Right lobe of liver (tissue), 6 donors: ENCODE results near the gene ZNF618. TPM values are rescaled to one million over a fixed set of nuclear protein-coding genes. Genes with fewer than 3 reads are reported as not detected.

Experiments used
- ATAC-seq, 4 donors: fragments of 200-7000 bp; cut with Tn5 transposase; one replicate each; pipeline ENCODE4 v1.9.1; 2020; ENCODE audit warnings: mild to moderate bottlenecking in 4 of 4, moderate library complexity in 4 of 4
- DNase-seq, 3 donors: peaks; one replicate each; pipeline ENCODE4 v3.0.0-alpha.2; 2020
- H3K27ac ChIP-seq, 3 donors: fragments of 200-600 bp; one replicate each; pipeline ENCODE4 v1.8.0; 2022
- H3K27me3 ChIP-seq, 2 donors: fragments of 200-600 bp; one replicate each; pipeline ENCODE4 v1.8.0; 2022
- H3K36me3 ChIP-seq, 4 donors: fragments of 200-600 bp; sonication (generic) in 1 of 4; one replicate each; pipeline versions ENCODE4 v1.5.1 to v1.8.0; 2017 to 2022; ENCODE audit warnings: control low read depth in 1 of 4
- H3K4me1 ChIP-seq, 4 donors: fragments of 200-600 bp; sonication (generic) in 1 of 4; one replicate each; pipeline versions ENCODE4 v1.5.1 to v1.8.0; 2017 to 2022; ENCODE audit warnings: control low read depth in 1 of 4
- H3K4me3 ChIP-seq, 3 donors: fragments of 200-600 bp; one replicate each; pipeline ENCODE4 v1.8.0; 2022
- H3K9me3 ChIP-seq, 4 donors: fragments of 200-600 bp; sonication (generic) in 1 of 4; one replicate each; pipeline versions ENCODE4 v1.5.1 to v1.8.0; 2017 to 2022; ENCODE audit warnings: control low read depth in 1 of 4
- POLR2A ChIP-seq: fragments of 450-650 bp; IDR thresholded peaks from one replicate; pipeline ENCODE4 v1.6.1; 2017; ENCODE audit warnings: antibody characterized with exemption, mild to moderate bottlenecking
- WGBS: methylation state at CpG from one replicate; pipeline ENCODE4 v1.1.6; 2018; ENCODE audit warnings: low coverage, low lambda C conversion rate; ENCODE audit not compliant: insufficient coverage; ENCODE audit errors: missing lambda C conversion rate; 5-methylcytosine and 5-hydroxymethylcytosine counted together
- intact Hi-C, 2 donors: fragments of 100-400 bp; cut with DNase I; formaldehyde crosslinking; loops; one replicate each; pipeline versions ENCODE4 v1.11.2 to v1.14.1; 2022
- total RNA-seq, 6 experiments: library from RNA; depleted of rRNA in 2 of 6; stranded (reverse); fragments of >200 nt in 2 of 6; fragmentation: NEBNext Ultra II Directional in 3 of 6; extraction: Animal tissue kit (Norgen Biotek cat#: 25700) in 3 of 6; gene quantifications; one replicate each; pipeline versions ENCODE4 v1.1.0 to v1.2.4, GENCODE V29; 2016 to 2023
- TF ChIP-seq, protein P1 (sequence below), 4 donors: fragments of 200-600 bp in 3 of 4; fragments of 450-650 bp in 1 of 4; IDR thresholded peaks; one replicate each; pipeline versions ENCODE4 v1.5.1 to v1.8.0; 2016 to 2022; ENCODE audit warnings: antibody characterized with exemption in 4 of 4, mild to moderate bottlenecking in 2 of 4
- donor health status: DM: no; HTN: yes; CAD: no.
- donor health status: DM: no; HTN: no; CAD: no.
- donor health status: DM: no; HTN: no; CAD: no.
- donor health status: DM: no; HTN: yes; CAD: no.
- donor health status: DM: no; HTN: yes; CAD: no.

Gene ZNF618
- total RNA-seq, 6 experiments from 2014 or later: 2.9 to 7.9 (median 6.0) TPM

DNA sequence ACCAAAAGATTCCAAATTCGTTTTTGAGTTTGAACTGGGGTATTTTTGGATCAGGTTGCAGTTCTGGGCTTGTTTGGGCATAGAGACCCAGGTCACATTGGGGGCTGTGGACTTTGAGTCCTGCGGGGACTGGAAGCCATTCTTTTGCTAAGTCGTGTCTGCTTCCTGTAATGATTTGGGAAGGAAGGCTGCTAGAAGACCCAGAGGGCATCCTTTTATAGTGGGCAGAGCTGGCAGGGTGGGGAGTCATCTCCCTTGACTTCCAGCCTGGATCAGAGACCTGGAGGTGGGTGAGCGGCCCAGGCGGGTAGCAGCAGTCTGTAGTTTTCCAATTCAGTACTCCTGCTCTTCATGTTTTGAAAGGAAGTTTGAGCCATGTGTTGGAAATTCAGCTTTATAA lies 11.3 kb downstream of the ZNF618 start:
- 68% methylated on average over 3 of the region's 5 CpGs for WGBS
- H3K27me3 ChIP-seq: no peaks in the 10 kb centered on the region
- intact Hi-C loops: no loop called here
- peak overlapping the region in 1 of 3 donors; percentile 79 for H3K27ac ChIP-seq
- TF ChIP-seq POLR2A: no peak
- TF ChIP-seq, protein P1, sequence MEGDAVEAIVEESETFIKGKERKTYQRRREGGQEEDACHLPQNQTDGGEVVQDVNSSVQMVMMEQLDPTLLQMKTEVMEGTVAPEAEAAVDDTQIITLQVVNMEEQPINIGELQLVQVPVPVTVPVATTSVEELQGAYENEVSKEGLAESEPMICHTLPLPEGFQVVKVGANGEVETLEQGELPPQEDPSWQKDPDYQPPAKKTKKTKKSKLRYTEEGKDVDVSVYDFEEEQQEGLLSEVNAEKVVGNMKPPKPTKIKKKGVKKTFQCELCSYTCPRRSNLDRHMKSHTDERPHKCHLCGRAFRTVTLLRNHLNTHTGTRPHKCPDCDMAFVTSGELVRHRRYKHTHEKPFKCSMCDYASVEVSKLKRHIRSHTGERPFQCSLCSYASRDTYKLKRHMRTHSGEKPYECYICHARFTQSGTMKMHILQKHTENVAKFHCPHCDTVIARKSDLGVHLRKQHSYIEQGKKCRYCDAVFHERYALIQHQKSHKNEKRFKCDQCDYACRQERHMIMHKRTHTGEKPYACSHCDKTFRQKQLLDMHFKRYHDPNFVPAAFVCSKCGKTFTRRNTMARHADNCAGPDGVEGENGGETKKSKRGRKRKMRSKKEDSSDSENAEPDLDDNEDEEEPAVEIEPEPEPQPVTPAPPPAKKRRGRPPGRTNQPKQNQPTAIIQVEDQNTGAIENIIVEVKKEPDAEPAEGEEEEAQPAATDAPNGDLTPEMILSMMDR (IDR thresholded peaks at IDR 0.05): no peak
- DNase-seq (no peak), ATAC-seq (peak in 1 of 4 donors; percentile 18)
- no peaks in the 10 kb centered on the region for H3K9me3 ChIP-seq
- H3K36me3 ChIP-seq: no peaks in the 10 kb centered on the region
- peaks cover 0 to 29% (median 12%) of the 10 kb centered on the region in 4 donors for H3K4me1 ChIP-seq
- H3K4me3 ChIP-seq: no peak overlapping the region

DNA sequence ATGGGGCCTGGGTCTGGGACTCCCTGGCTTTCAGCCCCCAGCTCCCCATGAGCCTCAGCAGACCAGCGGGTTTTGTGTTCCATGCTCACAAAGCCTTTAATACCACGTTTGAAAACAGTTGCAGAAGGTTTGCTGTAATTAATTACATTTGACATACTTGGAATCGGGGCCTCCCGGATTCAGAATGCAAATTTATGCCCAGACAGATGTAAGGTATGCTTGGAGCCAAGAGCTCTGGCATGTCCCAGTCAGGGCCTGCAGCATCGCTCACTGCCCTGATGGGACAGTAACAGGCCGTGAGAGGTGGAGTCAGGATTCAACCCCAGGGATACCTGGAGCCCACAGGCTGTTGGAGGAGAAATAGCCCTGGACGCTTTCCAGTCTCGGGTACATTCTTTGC lies 12.2 kb downstream of the ZNF618 start:
- no peaks in the 10 kb centered on the region for H3K36me3 ChIP-seq
- intact Hi-C loops: no loop called here
- no peak for ATAC-seq
- DNase-seq: no peak
- H3K27ac ChIP-seq: no peak overlapping the region
- 89% methylated on average over 6 of the region's 8 CpGs for WGBS
- H3K27me3 ChIP-seq: no peaks in the 10 kb centered on the region
- peaks cover 0 to 29% (median 9%) of the 10 kb centered on the region in 4 donors for H3K4me1 ChIP-seq
- no peaks in the 10 kb centered on the region for H3K9me3 ChIP-seq
- TF ChIP-seq, protein P1 (IDR thresholded peaks at IDR 0.05): no peak
- TF ChIP-seq POLR2A: no peak
- H3K4me3 ChIP-seq: no peak overlapping the region

DNA sequence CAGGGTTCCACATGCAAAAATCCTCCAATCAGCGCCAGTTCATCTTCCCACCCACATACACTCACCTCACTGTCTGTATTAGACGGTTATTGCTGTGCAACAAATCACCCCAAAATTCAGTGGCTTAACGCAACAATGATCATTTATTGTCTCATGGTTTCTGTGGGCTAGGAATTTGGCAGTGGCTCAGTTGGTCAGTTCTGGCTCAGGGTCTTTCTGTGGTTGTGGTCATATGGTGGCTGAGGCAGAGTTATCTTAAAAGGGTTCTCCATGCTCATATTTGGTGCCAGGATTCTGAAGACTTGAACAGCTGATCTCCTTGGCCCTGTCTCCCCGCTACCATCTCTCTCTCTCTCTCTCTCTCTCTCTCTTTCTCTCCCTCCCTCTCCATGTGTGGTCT lies 12.9 kb downstream of the ZNF618 start:
- Histone ChIP-seq H3K4me1 (peaks cover 0 to 35% (median 9%) of the 10 kb centered on the region in 4 donors), H3K27ac (no peak overlapping the region), H3K36me3 (no peaks in the 10 kb centered on the region), H3K27me3 (no peaks in the 10 kb centered on the region), H3K9me3 (no peaks in the 10 kb centered on the region), H3K4me3 (no peak overlapping the region)
- WGBS: 88% methylated on average over 2 of the region's 4 CpGs
- no peak for TF ChIP-seq POLR2A
- TF ChIP-seq, protein P1 (IDR thresholded peaks at IDR 0.05): no peak
- DNase-seq: no peak
- intact Hi-C loops: no loop called here
- ATAC-seq: no peak

DNA sequence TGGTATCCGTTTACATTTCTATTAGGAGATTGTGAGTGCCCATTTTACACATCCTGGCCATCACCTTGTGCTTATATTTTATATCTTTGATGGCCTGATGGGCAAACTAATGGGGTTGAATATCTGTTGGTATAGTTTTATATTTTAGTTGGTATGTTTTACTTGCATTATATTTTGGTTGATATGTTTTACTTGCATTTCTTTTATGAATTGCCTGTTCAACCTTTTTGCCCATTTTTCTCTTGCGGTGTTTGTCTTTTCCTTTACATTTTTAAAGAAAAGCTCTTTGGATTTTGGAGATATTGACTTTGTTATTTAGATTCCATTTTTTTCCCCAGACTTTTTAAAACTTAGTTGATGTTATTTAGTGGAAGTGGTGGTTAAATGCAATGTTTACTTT lies 14.6 kb downstream of the ZNF618 start:
- no peaks in the 10 kb centered on the region for H3K36me3 ChIP-seq
- TF ChIP-seq POLR2A: no peak
- TF ChIP-seq, protein P1 (IDR thresholded peaks at IDR 0.05): no peak
- 100% methylated on average over 2 of the region's 2 CpGs for WGBS

More for the DNA sequence above, 14.6 kb downstream of the ZNF618 start:
- Histone ChIP-seq H3K27me3 (no peaks in the 10 kb centered on the region), H3K4me3 (no peak overlapping the region), H3K4me1 (peaks cover 0 to 48% (median 11%) of the 10 kb centered on the region in 4 donors), H3K9me3 (no peaks in the 10 kb centered on the region), H3K27ac (no peak overlapping the region)
- no peak for DNase-seq
- no peak for ATAC-seq
- intact Hi-C loops: no loop called here
